Lower leg skin (tissue), 3 donors: ENCODE data around the gene SAMD8.

Source experiments
- POLR2A ChIP-seq, 2 donors: fragments of 450-650 bp; IDR thresholded peaks; one replicate each; pipeline ENCODE4 v1.6.1; 2016 to 2017; ENCODE audit warnings: antibody characterized with exemption in 2 of 2, mild to moderate bottlenecking in 1 of 2, moderate library complexity in 1 of 2
- TF ChIP-seq, protein P1 (sequence below), 3 donors: fragments of 450-650 bp; IDR thresholded peaks; one replicate each; pipeline ENCODE4 v1.5.1; 2016; ENCODE audit warnings: antibody characterized with exemption in 3 of 3, mild to moderate bottlenecking in 3 of 3, moderate library complexity in 2 of 3

DNA sequence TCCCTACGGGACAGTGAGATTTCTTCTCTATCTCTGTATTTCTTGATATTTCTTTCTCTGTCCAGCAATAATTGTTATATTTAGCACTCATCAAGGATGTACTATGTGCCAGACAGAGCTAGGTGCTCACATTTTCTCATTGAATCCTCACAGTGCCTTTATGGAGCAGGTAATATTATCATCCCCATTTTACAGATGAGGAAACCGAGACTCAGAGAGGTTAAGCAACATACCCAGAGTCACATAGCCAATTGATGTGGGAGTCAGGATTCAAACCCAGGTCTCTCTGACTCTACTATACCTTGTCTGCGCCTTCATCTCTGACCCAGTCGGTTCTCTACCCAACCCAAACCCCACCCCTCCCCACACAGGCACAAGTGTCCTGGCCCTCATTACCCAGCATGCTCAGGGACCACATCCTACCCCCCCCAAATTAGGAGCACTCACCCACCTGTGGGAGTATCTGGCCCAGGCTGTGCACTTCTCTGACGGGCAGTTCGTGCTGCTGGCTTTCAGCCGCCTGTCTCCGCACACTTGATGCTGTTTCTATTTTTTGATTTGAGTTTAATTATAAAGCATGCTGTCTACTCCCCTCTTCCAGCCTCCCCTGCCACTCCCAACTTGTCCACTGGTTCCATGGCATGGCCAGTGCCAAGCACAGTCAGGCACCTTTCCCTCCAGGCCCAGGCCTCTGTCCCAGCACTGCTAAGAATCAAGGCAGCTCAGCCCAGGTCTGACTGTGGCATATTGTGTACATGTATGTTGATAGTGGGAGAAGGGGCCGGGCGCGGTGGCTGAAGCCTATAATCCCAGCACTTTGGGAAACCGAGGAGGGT is 9.8 kb upstream of the SAMD8 start:
- TF ChIP-seq, protein P1, sequence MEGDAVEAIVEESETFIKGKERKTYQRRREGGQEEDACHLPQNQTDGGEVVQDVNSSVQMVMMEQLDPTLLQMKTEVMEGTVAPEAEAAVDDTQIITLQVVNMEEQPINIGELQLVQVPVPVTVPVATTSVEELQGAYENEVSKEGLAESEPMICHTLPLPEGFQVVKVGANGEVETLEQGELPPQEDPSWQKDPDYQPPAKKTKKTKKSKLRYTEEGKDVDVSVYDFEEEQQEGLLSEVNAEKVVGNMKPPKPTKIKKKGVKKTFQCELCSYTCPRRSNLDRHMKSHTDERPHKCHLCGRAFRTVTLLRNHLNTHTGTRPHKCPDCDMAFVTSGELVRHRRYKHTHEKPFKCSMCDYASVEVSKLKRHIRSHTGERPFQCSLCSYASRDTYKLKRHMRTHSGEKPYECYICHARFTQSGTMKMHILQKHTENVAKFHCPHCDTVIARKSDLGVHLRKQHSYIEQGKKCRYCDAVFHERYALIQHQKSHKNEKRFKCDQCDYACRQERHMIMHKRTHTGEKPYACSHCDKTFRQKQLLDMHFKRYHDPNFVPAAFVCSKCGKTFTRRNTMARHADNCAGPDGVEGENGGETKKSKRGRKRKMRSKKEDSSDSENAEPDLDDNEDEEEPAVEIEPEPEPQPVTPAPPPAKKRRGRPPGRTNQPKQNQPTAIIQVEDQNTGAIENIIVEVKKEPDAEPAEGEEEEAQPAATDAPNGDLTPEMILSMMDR (IDR thresholded peaks at IDR 0.05) = no peak
- TF ChIP-seq POLR2A (IDR thresholded peaks at IDR 0.05) = no peak
